Fibroblast of skin of abdomen (primary cell): ENCODE results near the gene SNX1. TPM values are rescaled to one million over a fixed set of nuclear protein-coding genes. Genes with fewer than 3 reads are reported as not detected.
"Not testable (repeated sequence)": the region's sequence is repeated elsewhere in the genome, so short reads cannot be mapped to it uniquely, and the experiment has no call there.

ENCODE experiments used
- DNase-seq: peaks from one replicate; pipeline ENCODE4 v3.0.0-alpha.2; 2013
- polyA plus RNA-seq, 2 experiments: library from polyadenylated mRNA; unstranded; fragments of 120-200 nt; gene quantifications; one replicate each; pipeline ENCODE4 v1.2.1, GENCODE V29; 2013; ENCODE audit not compliant: insufficient read length in 2 of 2

The SNX1 gene
- polyA plus RNA-seq (2013, experiment 1 of 2; ENCODE audit: insufficient read length), result 67.7 TPM
- 61.7 TPM for polyA plus RNA-seq (2013, experiment 2 of 2; ENCODE audit: insufficient read length)

- peak; percentile 95 for DNase-seq
These were observed at the start of gene SNX1 for GRCh38 chr15:64095795-64096667. Gene SNX1, plus strand, starts transcription at chr15:64095982. Its CDS starts 32 bp downstream, at chr15:64096014.

- peak; percentile 68 for DNase-seq
These were observed 49.2 kb upstream of the SNX1 start, which contains the start of gene DAPK2 for GRCh38 chr15:64046421-64047153. Gene DAPK2, minus strand, starts transcription at chr15:64046485. Its CDS starts 6,224 bp downstream, at chr15:64040261.

- DNase-seq, result no peak
These were observed 46.9 kb upstream of the SNX1 start for GRCh38 chr15:64048781-64049460.

- no peak for DNase-seq
These were observed 45.3 kb upstream of the SNX1 start for GRCh38 chr15:64050281-64051092.

- DNase-seq, result no peak
These were observed 44.7 kb upstream of the SNX1 start for GRCh38 chr15:64051093-64051402.

- no peak for DNase-seq
These were observed 44.1 kb upstream of the SNX1 start for GRCh38 chr15:64051407-64052259.

GRCh38 chr15:64052925-64053491 lies 42.8 kb upstream of the SNX1 start:
- no peak for DNase-seq

GRCh38 chr15:64053674-64054073 lies 42.1 kb upstream of the SNX1 start:
- DNase-seq, result not testable (repeated sequence)

GRCh38 chr15:64058279-64058678 lies 37.5 kb upstream of the SNX1 start:
- peak; percentile 6 for DNase-seq

- DNase-seq, result not testable (repeated sequence)
These were observed 36.7 kb upstream of the SNX1 start for GRCh38 chr15:64059104-64059503.

- no peak for DNase-seq
These were observed 35.1 kb upstream of the SNX1 start for GRCh38 chr15:64060716-64061115.

GRCh38 chr15:64066451-64066850 lies 29.3 kb upstream of the SNX1 start:
- no peak for DNase-seq

GRCh38 chr15:64067564-64068030 lies 28.2 kb upstream of the SNX1 start:
- peak; percentile 55 for DNase-seq

- no peak for DNase-seq
These were observed 27.6 kb upstream of the SNX1 start for GRCh38 chr15:64068133-64068532.

- DNase-seq, result no peak
These were observed 25.7 kb upstream of the SNX1 start for GRCh38 chr15:64070106-64070505.

- peak; percentile 47 for DNase-seq
These were observed 24.6 kb upstream of the SNX1 start for GRCh38 chr15:64070965-64071851.

GRCh38 chr15:64071931-64072765 lies 23.6 kb upstream of the SNX1 start:
- no peak for DNase-seq

- DNase-seq, result no peak
These were observed 23.0 kb upstream of the SNX1 start for GRCh38 chr15:64072812-64073211.

GRCh38 chr15:64073496-64073895 lies 22.3 kb upstream of the SNX1 start:
- not testable (repeated sequence) for DNase-seq
